GM19372 (cell line): ENCODE measurements around the gene ZSCAN1.

Source experiments
- ATAC-seq: cut with Tn5 transposase; IDR thresholded peaks from one replicate; pipeline ENCODE4 v1.9.1; 2021; ENCODE audit warnings: mild to moderate bottlenecking, low read depth, moderate library complexity; ENCODE audit not compliant: unreplicated experiment

Gene ZSCAN1

DNA sequence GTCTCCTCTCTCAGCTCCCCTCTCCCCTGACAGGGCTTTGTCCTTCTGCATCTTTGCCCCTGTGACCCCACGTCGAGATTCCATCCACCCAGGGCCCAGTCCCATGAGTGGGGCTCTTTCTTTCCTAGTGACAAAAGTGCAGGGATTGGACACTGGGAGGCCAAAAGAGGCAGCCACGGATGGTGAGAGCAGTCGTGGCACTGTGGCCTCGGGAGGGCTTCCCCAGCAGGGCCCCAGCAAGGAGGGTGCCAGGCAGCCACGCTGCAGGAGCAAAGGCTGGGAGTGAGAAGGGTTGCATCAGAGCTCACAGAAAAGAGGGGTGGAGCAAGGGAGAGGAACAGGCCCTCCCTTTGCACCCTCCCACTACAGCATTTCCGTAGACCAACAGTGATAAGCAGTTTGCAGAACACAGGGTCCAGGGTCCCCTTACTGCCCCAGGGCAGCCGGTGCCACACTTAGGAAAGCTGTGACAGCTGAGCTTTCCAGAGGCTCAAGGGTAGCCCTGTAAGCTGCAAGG lies 4.9 kb downstream of the ZSCAN1 start:
- ATAC-seq, result no peak

DNA sequence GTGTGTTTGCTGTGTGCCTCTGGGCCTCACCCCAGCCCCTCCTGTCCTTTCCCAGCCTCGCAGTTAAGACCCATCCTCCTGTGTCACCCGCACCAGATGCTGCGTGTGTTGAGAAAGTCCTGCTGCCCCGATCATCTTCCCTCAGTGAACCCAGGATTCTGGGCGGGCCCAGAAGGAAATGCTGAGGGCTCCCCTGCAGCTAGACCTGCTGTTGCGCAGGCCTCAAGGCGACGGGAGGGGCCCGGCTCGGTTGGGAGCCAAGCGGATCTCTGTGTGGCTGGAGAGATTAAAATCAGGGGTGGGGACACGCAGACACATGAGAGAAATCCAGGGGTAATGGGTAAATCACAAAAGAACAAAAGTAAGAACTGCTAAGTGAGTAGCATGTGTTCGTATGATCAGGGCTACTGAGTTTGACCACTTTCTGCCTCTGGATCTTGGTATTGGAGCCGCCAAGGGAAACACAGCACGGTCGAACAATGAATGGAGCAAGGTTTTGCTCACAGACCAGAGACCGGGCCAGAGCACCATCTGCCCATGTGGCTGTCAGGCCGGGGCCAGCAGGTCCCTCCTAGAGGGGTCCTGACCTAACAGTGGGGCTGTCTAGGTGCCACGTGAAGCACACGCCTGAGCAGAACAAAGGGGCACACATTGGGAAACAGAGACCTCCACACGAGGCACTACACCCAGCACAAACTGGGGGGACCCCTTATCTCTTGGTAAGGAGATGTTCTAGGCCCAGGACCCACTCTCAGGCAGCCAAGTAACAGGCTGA lies 7.1 kb downstream of the ZSCAN1 start:
- no peak for ATAC-seq

GRCh38 chr19:58042495-58043340 lies 8.9 kb downstream of the ZSCAN1 start:
- no peak for ATAC-seq

DNA sequence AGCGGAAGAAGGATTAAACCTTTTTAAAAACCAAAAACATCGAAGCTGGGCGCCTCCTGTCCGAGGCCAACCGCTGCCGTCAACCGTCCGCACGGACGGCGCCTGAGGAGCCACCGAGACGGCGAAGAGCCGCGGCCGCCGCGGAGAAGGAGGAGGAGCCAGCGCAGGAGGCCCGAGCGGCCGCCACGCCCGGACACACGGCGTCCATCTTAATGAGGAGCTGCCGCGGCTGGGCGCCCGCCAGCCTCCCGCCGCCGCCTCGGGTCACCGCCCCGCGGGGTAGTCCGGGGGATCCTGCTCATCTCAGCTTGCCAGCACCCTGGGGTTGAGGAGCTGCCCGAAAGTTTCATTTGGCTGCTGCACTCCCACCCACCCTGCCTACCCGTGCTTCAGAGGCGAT lies 10.6 kb downstream of the ZSCAN1 start:
- no peak for ATAC-seq

- ATAC-seq, result no peak
Measured at GRCh38 chr19:58044886-58045285, 11.1 kb downstream of the ZSCAN1 start.

DNA sequence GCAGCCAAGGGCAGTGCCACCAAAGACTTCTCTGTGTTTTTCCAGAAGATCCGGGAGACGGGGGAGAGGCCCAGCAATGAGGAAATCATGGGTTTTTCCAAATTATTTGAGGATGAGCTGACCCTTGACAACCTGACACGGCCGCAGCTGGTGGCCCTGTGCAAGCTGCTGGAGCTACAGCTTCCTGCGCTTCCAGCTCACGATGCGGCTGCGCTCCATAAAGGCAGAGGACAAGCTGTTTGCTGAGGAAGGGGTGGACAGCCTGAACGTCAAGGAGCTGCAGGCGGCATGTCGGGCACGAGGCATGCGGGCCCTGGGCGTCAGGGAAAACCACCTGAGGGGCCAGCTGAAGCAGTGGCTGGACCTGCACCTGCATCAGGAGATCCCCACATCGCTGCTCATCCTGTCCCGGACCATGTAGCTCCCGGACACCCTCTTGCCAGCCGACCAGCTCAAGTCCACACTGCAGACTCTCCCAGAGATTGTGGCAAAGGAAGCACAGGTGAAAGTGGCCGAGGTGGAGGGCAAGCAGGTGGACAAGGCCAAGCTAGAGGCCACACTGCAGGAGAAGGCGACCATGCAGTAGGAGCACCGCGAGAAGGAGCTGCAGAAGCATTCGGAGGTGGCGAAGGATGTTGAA lies 11.7 kb downstream of the ZSCAN1 start:
- ATAC-seq, result no peak

- no peak for ATAC-seq
Measured at GRCh38 chr19:58046856-58047255, 13.0 kb downstream of the ZSCAN1 start.

- no peak for ATAC-seq
Measured at GRCh38 chr19:58047672-58048071, 13.8 kb downstream of the ZSCAN1 start.

GRCh38 chr19:58052256-58052655 lies 18.4 kb downstream of the ZSCAN1 start:
- ATAC-seq, result no peak

DNA sequence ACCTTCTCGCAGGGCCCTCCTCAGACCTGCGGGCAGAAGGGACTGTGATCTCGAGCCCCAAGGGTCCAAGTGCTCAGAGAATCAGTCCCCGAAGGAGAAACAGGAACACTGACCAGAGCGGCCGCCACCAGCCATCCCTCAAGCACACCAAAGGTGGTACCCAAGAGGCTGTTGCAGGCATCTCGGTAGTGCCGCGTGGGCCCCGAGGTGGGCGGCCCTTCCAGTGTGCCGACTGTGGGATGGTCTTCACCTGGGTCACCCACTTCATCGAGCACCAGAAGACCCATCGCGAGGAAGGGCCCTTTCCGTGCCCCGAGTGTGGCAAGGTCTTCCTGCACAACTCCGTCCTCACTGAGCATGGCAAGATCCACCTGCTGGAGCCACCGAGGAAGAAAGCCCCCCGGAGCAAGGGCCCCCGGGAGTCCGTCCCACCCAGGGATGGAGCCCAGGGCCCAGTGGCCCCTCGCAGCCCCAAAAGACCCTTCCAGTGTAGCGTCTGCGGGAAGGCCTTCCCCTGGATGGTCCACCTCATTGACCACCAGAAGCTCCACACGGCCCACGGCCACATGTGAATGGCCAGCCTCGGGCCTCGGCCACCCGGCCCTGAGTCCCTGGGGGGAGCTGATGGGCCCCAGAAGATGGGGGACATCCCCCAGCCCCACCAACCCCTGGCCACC lies 19.8 kb downstream of the ZSCAN1 start:
- ATAC-seq, result no peak

- ATAC-seq, result no peak
Measured at GRCh38 chr19:58054901-58055874, 21.4 kb downstream of the ZSCAN1 start.

- no peak for ATAC-seq
Measured at GRCh38 chr19:58056261-58056660, 22.4 kb downstream of the ZSCAN1 start.

DNA sequence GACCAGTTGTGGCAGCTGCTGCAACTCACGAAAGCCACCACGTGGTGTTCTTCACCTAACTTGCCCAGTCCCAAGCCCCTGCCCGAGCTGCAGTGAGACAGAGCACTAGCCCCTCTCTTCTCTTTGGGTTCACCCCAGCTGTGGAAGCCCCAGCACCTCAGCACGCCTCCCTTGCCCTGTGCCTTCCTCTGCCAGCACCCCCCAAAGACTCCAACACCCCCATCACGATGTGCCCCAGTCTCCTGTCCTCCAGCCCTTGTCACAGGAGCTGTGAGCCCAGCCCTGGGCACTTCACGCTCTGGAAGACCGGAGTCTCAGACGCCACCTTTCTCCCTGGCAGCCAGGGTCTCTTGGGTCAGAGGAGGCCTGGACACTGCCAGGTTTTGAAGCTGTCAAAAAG lies 23.0 kb downstream of the ZSCAN1 start:
- no peak for ATAC-seq

DNA sequence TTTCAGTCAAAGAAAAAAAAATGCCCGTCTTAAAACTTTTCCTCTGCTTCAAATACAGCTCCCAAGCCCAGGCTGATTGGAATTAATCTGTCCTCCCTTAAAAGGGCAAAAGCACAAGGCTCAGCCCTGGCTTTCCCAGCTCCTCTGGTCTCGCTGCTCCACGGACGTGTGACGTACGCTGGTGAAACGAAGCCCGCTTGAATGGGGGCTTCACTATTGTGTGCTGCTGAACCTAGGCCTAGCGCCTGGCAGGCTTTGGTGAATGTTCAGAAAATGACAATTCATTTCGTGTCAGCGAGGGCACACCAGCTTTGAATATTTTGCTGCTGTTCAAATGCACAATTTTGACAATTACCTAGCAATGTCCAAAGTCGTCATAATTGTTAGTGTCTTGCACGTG lies 24.6 kb downstream of the ZSCAN1 start:
- ATAC-seq, result no peak

- no peak for ATAC-seq
Measured at GRCh38 chr19:58059003-58059670, 25.3 kb downstream of the ZSCAN1 start, which contains the start of gene ZNF135. Gene ZNF135, plus strand, starts transcription at chr19:58059282. Its CDS starts 721 bp downstream, at chr19:58060003.

DNA sequence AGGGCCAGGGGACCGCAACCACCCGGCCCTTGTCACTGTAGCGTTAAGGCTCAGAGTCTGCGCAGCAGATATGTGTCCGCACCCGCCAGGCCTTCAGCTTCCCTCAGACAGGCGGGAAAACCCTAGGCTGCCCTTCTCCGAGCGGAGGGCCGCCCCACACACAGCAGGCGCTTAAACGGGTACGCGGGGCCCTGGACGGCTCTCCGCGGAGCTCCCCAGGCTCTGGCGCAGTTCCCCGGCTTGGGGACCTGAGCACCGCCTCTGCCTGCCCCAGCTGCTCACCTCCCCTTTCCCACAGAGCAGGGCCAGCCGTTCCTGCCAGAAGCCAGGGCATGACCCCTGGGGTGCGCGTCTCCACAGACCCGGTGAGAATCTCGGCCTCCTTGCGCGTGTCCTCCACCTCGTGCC lies 25.9 kb downstream of the ZSCAN1 start:
- ATAC-seq, result no peak

- no peak for ATAC-seq
Measured at GRCh38 chr19:58060231-58060630, 26.4 kb downstream of the ZSCAN1 start.

DNA sequence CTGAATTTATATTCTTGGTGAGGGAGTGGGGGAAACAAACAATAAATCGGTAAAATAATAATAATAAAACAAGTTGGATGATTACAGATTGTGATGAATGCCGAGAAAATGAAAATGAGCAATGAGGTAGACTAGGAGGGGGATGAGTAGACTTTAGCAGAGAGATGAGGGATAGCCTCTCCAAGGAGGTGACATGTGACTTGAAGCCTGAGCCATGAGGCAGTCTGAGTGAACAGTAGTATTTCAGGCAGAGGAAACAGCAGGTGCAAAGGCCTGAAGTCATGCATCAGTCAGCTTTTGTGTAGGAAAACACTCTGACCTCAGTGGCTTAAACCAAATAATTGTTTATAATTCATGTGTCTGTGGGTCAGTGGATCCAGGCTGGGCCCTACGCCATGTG lies 29.9 kb downstream of the ZSCAN1 start:
- no peak for ATAC-seq
